Measurements from ENCODE around the gene SLC44A5.
A peak's percentile ranks its signal among the peaks of the same experiment; 100 is the strongest.
"Not testable (repeated sequence)": the region's sequence is repeated elsewhere in the genome, so short reads cannot be mapped to it uniquely, and the experiment has no call there.

SLC44A5 gene

GRCh38 chr1:75354267-75354666 is 256.6 kb downstream of the SLC44A5 start:
- DNase-seq, result not testable (repeated sequence)

- DNase-seq, result no peak
Measured at GRCh38 chr1:75353051-75353450, 257.9 kb downstream of the SLC44A5 start.

GRCh38 chr1:75345538-75346292 is 265.2 kb downstream of the SLC44A5 start:
- no peak for DNase-seq

GRCh38 chr1:75342786-75343185 is 268.1 kb downstream of the SLC44A5 start:
- no peak for DNase-seq

GRCh38 chr1:75341537-75341936 is 269.4 kb downstream of the SLC44A5 start:
- DNase-seq, result no peak

- no peak for DNase-seq
Measured at GRCh38 chr1:75338616-75339483, 272.1 kb downstream of the SLC44A5 start.

- DNase-seq, result no peak
Measured at GRCh38 chr1:75334876-75335389, 276.0 kb downstream of the SLC44A5 start.

GRCh38 chr1:75330624-75331023 is 280.3 kb downstream of the SLC44A5 start:
- DNase-seq, result no peak

- DNase-seq, result no peak
Measured at GRCh38 chr1:75328691-75329090, 282.2 kb downstream of the SLC44A5 start.

GRCh38 chr1:75327395-75327794 is 283.5 kb downstream of the SLC44A5 start:
- DNase-seq, result no peak

- no peak for DNase-seq
Measured at GRCh38 chr1:75317976-75318375, 292.9 kb downstream of the SLC44A5 start.

- DNase-seq, result no peak
Measured at GRCh38 chr1:75316230-75316629, 294.7 kb downstream of the SLC44A5 start.

- no peak for DNase-seq
Measured at GRCh38 chr1:75312620-75313019, 298.3 kb downstream of the SLC44A5 start.

GRCh38 chr1:75310067-75310466 is 300.8 kb downstream of the SLC44A5 start:
- no peak for DNase-seq

- DNase-seq, result no peak
Measured at GRCh38 chr1:75308365-75308764, 302.5 kb downstream of the SLC44A5 start.

- DNase-seq, result no peak
Measured at GRCh38 chr1:75305061-75305460, 305.9 kb downstream of the SLC44A5 start.

- no peak for DNase-seq
Measured at GRCh38 chr1:75293270-75293669, 317.6 kb downstream of the SLC44A5 start.

GRCh38 chr1:75292013-75292412 is 318.9 kb downstream of the SLC44A5 start:
- DNase-seq, result no peak

GRCh38 chr1:75276385-75276784 is 334.5 kb downstream of the SLC44A5 start:
- DNase-seq, result no peak

- DNase-seq, result no peak
Measured at GRCh38 chr1:75275631-75276030, 335.3 kb downstream of the SLC44A5 start.

- no peak for DNase-seq
Measured at GRCh38 chr1:75274920-75275506, 335.9 kb downstream of the SLC44A5 start.

GRCh38 chr1:75273110-75273509 is 337.8 kb downstream of the SLC44A5 start:
- no peak for DNase-seq

GRCh38 chr1:75265792-75266191 is 345.1 kb downstream of the SLC44A5 start:
- peak; percentile 12 for DNase-seq

- DNase-seq, result no peak
Measured at GRCh38 chr1:75264112-75264511, 346.8 kb downstream of the SLC44A5 start.

Data from CD4-positive, alpha-beta T cell treated with Interleukin-21 for 1 hour (primary cell).